HuH-7.5 (cell line): Measurements from ENCODE around the gene WIF1.

Experiments
- DNase-seq: peaks from one replicate; pipeline ENCODE4 v3.0.0; 2011; ENCODE audit warnings: low spot score

Gene WIF1

GRCh38 chr12:65022421-65022820, 98.7 kb downstream of the WIF1 start:
- no peak for DNase-seq

DNA sequence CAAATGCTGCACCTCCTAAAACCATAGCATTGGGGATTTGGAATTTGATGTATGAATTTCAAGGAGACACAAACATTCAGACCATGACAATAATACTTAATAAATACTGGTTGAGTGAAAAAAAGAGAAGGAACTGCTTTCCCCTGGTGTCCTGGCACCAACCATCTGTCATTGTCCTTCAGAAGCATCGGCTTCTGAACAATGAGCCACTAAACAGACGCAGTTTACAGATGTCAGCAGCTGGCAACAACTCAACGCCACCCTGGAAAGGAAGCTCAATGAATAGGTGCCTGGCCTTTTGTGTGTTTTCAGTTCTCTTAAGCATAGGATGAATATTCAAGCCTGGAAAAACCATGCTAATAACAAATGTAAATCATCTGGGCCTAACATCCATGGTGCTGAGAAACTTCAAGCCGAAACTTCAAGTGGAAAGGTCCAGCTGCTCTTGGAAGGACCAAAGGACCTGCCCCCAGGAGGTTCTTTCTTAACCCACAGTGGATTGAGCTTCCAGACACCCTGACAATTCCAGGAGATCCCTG, 101.3 kb downstream of the WIF1 start:
- DNase-seq = no peak

DNA sequence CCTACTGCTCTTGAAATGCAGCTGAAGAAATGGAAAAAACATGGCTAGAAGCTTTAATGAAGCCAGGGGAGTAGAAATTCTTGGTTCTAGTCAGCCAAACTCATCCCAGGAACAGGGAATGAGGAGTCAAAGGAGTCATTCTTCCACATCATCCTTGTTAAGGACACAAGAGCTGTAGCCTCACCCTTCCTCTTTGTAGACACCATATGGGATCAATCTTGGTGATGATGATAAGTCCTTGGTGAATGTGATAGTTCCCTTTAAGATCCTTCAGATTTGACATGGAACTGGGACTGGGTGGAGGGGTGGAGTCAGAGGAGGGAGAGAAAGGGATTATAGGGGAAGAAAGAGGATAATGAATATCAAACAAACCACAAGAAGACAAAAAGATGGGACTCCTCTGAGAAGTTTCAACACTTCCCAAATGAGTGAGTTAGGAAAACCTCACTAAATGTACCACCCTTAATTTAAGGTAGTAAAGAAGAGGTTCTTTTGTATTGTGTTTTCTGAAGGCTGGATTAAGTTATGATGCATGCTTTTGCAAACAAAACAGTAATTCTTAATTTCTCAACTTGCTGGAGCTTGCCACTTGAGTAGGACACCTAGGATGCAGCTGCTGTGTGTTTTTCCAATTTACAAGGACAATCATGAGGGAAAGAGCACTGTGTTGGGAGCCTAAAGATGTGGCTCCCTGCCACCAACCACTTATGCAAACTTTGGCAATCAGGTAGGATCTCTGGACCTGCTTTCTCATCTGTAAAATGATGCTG, 104.0 kb downstream of the WIF1 start:
- no peak for DNase-seq

GRCh38 chr12:65015850-65016249, 105.3 kb downstream of the WIF1 start:
- DNase-seq = peak; percentile 9

- no peak for DNase-seq
Observed at GRCh38 chr12:65014504-65015271, 106.4 kb downstream of the WIF1 start.

- DNase-seq = no peak
Observed at GRCh38 chr12:65010437-65010836, 110.7 kb downstream of the WIF1 start.

- DNase-seq = no peak
Observed at GRCh38 chr12:65005716-65006115, 115.4 kb downstream of the WIF1 start.

DNA sequence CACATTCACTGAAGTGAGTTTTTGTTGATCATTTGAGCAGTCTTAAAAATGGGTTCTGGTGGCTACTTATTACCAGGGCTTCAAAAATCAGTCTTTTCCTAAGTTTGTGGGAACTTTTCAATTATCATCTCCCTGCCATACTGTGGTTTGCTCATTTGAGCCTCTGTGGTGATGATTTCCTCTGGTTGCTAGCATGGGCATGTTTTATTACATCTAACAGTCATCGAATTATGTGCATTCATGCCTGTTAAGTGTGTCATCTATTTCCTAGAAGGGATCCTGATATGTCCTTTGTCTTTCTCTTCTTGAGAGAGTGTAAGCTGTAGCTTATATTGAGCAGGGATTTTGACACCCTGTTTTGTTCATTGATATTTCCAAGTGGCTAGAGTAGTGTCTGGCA, 116.8 kb downstream of the WIF1 start:
- DNase-seq = no peak
